Dedifferentiated amniotic fluid mesenchymal stem cell (primary cell): ENCODE results near the gene CDC42SE2.
"Not testable (repeated sequence)": the region's sequence is repeated elsewhere in the genome, so short reads cannot be mapped to it uniquely, and the experiment has no call there.

Experiments
- DNase-seq: peaks from one replicate; pipeline ENCODE4 v3.0.0-alpha.2; 2016; ENCODE audit errors: extremely low spot score

The CDC42SE2 gene

DNA sequence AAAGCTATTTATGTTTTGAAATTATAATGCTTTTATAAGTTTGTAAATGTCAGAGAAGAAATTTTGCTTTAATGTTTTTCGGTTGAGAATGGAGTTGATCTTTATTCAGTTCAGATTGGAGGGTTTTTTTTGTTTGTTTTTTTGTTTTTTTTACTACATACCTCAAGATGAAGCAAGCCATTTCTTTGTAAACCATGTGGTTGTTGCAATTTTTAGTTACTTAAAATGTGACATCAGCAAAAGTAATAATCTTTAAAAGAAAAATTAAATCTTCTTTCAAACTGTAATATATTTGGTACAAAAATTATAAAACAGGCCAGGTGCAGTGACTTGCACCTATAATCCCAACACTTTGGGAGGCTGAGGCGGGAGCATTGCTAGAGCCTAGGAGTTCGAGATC is 102.6 kb downstream of the CDC42SE2 start:
- DNase-seq = no peak

DNA sequence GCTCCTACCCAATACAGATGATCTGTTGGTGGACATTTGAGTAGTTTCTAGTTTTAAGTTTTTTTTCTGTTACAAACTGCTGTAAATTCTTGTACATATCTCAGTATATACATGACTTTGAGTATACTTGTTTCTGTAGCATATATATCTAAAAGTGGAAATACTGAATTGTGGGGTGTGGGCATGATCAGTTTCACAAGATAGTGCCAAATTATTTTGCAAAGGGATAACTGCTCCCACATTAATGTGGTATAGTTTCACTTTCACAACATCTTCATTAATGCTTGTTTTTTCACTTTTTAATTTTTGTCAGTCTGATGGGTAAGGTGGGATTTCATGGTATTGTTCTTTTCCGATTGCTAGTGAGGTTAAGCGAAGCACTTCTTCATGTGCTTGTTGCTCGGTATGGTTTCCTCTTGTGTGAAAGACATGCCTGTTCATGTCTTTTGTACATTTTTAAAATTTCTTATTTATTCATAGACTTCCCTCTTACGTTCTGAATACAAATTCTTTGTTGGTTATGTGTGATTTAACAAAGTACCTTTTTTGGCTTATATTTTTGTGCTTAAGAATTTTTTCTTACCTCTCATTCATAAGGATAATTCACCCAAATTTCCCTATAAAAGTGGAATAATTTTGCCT is 103.5 kb downstream of the CDC42SE2 start:
- no peak for DNase-seq

DNA sequence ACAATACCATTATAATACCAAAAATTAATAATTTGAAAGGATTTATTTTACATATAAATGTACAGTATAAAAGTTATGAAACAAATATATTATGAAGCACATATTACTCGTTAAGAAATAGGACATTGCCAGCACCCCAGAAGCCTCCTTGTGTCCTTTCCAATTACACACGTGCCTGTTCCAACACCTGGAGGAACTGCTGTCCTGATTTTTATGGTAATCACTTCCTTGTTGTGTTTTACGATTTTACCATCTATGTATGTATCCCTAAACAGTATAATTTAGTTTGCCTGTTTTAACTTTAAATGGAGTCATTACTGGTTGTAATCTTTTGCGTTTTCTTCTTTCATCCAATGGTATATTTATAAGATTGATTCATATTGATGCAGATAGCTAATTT is 105.0 kb downstream of the CDC42SE2 start:
- no peak for DNase-seq

DNA sequence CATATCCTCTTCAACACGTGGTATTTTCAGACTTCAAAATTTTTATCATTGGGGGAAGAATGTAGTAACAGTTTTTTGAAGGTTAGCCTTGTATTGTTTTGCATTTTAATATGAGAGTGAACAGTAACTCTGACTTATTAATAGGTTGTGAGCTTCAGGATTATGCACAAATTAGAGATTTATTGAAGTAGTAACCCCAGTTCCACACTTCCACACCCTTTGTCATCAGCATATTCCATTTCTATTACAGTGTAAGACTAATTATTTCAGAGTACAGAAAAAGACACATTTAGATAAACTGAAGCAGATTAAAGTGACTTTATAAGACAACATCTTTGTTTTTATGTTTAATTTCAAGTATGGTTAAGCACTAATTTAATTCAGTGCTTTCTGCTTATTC is 105.7 kb downstream of the CDC42SE2 start:
- no peak for DNase-seq

DNA sequence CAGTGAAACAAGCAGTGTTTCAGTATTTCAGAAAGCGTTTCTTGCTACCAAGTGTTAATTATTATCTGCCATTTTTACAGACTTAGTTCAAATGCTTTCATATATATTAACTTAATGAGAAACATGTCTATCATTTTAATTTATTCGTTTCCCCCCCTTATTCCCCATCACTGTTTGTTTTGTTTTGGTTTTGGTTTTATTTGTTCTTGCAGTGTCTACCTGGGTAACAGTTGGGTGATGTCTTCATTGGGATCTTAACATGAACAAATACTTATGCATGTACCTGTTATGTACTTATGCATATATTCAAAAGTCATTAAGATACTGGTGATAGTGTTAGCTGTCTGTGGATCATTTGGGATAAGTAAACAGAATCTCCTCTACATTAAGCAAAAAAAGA is 108.0 kb downstream of the CDC42SE2 start:
- no peak for DNase-seq

DNA sequence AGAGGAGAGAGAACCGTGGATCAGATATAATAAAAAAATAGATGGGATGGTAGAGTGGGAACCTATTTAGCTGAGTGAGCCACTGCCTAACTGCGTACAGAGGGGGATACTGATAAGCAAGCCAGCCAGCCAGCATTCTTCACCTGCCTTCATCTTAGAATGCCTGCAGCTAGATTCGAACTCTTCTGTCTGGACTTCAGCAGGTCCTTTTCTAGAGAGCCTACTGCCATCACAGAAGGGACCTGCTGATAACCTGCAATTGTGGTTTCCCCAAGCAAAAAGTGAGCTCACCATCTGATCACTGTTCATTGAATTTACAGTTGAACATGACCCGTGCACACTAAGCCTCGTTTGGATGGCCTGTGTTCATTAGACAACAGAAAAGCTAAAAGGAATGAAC is 109.4 kb downstream of the CDC42SE2 start:
- no peak for DNase-seq

DNA sequence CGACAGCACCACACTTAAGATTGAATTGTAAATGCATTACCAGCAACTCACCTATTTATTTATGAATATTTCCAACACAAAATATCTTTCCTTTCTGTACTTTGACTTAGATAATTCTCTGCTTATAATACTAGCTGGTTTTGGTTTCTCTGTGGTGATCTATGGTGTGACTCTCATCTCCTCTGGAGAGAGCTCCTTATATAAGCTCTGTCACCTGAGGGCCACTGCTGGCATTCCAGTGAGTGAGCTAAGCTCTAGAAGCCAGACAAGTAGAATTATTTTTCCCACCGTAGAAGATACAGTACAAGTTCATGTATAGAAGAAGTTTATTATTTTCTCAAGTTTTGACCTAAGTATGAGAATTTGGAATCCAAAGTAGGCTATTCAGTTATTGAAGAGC is 111.5 kb downstream of the CDC42SE2 start:
- DNase-seq = no peak

DNA sequence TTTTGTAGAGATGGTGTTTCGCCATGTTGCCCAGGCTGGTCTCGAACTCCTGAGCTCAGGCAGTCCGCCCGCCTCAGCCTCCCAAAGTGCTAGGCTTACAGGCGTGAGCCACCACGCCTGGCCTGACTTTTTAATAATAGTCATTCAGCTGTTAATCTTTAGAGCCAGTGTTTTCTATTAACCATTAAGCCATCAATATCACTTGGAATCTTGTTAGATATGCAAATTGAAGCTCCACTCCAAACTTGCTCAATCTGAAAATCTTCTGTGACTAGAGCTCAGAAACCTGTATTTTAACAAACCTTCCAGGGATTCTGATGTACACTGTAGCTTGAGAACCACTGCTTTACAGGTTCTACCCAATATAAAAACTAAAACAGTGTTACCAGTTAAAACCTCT is 113.5 kb downstream of the CDC42SE2 start:
- DNase-seq = no peak

DNA sequence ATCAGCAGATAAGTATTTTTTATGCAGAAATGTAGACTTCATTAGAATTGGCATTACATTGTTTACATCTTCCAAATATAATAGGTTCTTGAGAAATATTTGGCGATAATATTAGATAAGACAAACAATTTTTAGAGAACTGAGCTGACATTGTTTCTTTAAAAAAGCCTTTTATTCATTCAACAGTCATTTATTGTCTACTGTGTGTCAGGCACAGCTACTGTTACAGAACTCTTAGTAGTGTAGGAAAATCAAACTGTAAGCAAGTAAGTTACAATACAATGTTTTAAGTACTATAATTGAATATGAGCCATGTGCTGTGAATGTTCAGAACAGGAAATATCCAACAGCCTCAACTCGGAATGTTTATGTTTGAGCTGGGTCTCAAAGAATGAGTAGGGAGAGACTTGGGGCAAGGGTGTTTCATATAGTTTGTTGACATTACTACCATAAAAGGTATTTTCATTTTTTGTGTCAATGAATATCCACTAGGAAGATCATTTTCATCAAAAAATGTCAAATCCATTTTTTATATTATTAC is 114.0 kb downstream of the CDC42SE2 start:
- DNase-seq = no peak

DNA sequence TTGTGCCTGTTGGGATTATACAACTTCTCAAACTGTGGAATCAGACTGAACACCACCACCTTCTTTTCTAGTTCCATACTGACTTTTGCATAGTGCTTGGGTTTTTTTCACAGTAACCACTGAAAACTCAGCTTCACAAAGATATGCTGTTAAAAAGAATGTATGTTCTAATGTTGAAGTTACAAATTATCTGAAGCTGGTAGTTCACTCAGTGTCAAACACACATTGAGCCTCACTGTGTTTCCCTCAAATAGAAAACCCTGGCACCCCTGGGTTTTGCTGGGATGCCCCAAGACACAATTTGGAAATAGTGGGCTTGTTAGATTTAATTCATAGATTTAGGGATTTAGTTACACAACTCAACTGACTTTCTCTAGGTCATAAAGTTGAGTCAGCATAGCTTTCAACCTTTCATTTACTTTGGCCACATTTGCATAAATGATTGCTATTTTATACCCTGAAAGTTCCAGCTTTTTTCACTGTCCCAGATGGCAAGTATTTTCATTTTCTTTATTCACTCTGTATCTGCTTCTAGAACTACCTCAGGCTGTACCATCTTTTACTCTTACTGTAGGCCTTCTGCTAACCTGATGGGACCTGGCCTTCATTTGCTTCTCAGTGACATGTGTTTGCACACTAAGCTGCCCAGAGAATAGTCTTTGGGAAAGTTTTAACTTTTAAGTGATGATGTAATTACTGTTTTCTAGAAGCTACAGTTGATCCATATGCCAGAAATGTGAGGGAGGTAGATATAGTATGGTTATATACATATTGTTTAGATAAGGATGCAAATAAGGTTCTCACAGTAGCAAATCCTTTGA is 115.1 kb downstream of the CDC42SE2 start:
- DNase-seq = no peak

DNA sequence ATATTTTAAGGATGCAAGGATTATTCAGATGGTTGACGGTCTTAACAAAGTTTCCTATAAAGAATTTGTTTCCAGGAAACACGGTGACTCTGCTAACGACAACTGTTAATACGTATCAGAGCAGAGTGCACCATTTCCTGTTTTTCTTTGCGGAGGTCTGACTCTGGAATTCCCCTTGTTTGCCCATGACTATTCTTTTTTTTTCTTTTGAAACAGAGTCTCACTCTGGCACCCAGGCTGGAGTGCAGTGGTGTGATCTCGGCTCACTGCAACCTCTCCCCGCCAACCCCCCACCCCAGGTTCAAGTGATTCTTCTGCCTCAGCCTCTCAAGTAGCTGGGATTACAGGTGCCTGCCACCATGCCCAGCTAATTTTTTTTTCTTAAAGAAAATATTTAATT is 115.9 kb downstream of the CDC42SE2 start:
- DNase-seq = no peak

DNA sequence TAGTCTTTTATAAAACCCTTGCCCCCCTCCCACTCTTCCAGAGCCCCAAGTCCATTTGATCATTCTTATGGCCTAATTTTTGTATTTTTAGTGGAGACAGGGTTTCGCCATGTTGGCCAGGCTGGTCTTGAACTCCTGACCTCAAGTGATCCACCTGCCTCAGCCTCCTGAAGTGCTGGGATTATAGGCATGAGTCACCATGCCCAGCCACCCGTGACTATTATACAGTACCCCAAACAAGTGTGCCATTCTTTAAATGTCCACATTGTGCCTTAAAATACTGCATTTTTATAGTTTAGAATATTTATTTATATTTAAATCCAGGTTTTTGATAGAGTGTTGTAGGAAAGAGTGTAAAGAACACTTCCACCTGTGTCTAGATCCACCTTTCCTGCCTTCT is 116.4 kb downstream of the CDC42SE2 start:
- not testable (repeated sequence) for DNase-seq

DNA sequence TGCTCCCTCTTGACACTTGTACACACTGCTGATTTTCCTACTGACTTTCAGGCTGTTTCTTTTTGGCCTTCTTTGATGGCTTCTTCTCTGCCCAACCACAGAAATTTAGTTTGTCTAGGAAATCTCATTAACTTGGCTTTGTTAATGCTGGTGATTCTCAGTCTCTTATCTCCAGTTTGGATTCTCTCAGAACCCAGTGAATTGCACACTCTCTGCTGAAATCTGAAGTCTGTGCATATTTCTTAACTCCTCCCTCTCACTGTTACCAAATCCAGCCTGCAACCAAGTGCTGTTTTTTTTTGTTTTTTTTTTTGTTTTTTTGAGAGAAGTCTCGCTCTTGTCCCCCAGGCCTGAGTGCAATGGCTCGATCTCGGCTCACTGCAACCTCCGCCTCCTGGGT is 117.2 kb downstream of the CDC42SE2 start:
- no peak for DNase-seq

DNA sequence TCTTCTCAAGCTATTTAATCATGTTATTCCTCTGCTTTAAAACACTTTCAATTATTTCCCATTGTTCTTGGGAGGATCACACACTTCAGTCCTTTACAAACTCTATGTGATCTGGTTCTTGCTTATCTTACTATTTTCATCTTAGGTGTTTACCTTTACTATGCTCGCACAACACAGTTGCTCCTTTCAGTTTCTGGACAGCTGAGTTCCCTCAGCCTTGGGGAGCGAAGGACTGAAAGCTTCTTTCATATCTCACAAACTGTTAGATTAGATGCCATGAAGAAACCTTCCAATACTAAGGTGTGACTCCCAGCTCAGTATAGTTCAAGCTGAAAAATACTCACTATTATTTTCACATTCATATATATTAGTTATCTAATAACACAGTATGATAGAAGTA is 117.9 kb downstream of the CDC42SE2 start:
- no peak for DNase-seq

DNA sequence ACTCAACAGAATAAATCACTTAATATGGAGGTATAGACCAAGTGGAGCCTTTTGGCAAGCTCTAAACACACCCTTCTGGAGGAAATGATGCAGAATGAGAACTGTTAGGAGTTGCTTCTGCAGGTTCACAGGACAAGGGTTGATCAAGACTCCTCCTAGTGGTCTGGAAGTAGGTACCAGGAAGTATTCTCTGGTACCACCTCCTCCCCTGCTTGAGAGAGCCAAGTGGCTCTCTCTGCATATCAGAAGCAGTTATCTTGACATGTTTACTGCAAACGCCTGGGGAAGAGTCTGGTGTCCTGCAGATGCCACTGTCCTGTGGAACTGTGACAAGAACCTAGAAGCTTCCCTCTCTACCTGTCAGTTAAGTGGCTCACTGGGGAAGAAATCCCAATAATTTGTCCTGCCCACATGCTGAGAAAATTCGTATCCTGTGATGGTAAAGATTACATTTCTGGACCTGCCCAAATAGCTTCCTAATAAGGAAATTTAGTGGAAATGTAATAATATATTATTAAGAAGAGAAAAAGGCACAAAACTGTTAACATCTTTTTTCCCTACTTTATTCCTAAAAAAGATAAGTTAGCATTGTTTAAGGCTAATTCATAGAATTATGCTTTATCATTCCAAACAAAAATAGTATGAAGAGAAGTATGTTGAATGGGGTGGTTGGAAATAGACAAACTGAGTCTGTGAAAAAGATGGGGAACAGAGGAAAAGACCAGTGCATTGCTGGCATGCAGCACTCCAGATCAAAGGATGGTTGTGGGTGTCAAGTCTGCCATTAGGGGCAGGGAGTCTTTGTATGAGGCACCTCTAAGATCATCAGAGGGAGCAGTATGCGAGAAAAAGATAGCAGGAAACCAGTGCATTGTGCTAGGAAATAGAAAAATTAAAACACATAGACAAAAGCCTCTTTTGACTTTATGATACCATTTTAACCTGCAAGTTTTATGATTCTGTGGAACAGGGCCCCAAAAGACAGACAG is 118.8 kb downstream of the CDC42SE2 start:
- DNase-seq = no peak

DNA sequence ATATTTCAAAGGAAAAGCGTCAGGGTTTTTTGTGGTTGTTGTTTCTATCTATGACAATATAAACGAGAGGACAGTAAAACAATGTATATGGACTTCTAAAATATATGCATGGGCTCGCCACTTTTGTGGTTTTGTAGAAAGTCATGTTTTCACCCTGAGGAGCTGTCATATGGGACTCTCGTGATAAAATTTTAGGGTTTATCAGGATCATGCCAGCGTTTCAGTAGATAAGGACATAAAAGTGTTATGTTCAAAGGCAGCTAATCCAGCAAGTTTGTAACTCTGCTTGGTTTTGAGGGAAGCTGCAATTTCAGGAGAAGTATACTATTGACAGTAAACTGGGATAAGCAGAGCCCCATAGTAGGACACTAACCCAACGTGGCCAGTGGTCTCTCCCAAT is 120.3 kb downstream of the CDC42SE2 start:
- DNase-seq = no peak

DNA sequence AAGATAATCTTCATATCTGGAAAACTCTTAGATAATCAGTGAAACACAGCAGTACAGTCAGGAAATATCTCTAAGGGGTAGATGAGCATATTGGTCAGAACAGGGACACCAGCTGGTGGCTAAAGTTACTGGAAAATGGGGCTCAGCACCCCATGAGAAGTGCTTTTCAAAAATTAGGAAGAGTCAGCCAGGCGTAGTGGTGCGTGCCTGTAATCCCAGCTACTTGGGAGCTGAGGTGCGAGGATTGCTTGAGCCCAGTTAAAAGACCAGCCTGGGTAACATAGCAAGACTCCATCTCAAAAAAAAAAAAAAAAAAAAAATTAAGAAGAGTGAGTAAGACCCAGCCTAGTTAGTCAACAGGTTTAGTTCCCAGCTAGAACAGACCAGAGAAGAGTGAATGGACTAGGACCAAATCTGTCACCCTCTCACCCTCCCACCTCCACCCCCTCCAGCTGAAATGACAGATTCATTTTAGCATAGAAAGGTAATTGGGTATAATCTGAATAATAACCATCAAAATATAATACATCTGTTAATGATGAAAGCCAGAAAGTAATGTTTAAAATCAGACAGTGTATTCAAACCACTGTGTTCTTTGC is 120.9 kb downstream of the CDC42SE2 start:
- no peak for DNase-seq

DNA sequence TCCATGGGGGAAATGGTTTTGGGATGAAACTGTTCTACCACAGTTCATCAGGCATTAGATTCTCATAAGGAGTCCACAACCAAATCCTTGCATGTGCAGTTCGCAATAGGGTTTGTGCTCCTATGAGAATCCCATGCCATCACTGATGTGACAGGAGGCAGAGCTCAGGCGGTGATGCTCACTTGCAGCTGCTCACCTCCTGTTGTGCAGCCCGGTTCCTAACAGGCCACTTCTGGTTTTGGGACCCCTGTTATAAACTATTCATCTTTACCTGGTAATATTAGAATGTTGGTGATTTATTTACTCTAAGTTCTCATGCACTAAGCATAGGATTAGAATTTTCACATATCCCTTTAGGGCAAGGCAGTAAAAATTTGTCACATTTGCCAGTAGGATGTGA is 122.3 kb downstream of the CDC42SE2 start:
- no peak for DNase-seq

DNA sequence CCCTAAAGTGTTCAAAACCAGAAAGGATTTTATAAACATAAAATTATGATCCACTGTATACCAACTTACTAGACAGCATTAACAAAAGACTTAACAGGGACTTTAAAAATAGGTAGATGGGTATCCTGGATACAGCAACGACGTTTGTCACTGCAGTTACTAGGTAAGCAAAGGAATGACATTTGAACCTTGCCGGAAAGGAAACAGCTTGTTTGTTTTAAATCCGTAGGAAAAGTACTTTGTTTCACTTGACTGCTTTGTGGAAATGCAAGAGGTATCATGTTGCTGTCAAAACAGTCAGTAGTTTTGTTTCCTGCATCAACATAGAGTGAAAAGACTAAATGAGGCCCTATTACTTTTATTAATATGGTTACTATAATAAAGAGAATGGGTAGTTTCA is 122.9 kb downstream of the CDC42SE2 start:
- no peak for DNase-seq

DNA sequence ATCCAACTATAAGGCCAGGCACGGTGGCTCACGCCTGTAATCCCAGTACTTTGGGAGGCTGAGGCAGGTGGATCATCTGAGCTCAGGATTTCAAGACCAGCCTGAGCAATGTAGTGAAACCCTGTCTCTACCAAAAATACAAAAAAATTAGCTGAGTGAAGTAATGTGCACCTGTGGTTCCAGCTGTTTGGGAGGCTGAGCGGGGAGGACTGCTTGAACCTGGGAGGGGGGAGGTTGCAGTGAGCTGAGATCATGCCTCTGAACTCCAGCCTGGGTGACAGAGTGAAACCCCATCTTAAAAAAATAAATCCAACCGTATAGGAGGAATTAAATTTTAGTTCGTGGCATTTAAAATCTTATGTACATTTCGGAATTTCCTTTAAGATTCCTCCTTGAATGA is 123.4 kb downstream of the CDC42SE2 start:
- DNase-seq = no peak

DNA sequence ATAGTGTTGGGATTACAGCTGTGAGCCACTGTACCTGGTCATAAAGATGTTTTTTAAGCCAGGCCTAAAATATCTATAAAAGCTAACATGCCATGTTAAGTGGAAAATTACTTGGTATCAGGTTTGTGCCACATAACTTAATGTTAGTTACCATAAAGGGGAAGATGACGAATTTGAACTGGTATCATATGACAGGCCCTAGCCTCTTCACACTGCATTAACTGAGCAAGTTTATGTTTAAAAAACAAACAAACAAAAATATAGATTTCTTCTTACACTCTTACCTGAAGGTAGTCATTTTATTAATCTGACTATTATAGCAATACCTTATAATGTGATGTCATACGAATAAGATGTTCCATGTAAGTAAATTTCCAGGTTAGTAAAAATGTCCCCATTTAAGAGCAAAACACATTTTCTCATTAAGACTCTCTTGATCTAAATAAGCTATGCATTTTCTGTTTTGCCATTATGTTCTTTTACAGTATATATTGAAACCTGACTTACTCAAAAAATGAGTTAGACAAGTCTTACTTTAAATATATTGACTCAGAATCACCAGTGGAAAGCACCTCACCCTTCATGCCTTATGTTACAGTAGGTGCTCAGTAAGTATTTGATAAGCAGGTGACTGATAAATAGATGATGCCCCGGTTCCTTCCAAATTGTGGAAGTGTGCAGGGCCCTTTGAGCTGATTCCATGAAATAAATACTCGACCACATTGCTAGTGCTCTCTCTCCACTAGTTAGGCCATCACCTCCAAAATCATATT is 125.4 kb downstream of the CDC42SE2 start:
- no peak for DNase-seq
